Measurements from ENCODE around the gene HAVCR2.

GRCh38 chr5:157072508-157072907, 36.3 kb downstream of the HAVCR2 start:
- TF ChIP-seq POLR2A (IDR thresholded peaks at IDR 0.05) (no peak), POLR2AphosphoS5 (IDR thresholded peaks at IDR 0.05) (no peak), CTCF (IDR thresholded peaks at IDR 0.05) (no peak)

Data from prostate gland (tissue), 2 donors.